ENCODE data around the gene PRPF6.
A peak's percentile ranks its signal among the peaks of the same experiment; 100 is the strongest.
"Not testable (repeated sequence)": the region's sequence is repeated elsewhere in the genome, so short reads cannot be mapped to it uniquely, and the experiment has no call there.

The PRPF6 gene

DNA sequence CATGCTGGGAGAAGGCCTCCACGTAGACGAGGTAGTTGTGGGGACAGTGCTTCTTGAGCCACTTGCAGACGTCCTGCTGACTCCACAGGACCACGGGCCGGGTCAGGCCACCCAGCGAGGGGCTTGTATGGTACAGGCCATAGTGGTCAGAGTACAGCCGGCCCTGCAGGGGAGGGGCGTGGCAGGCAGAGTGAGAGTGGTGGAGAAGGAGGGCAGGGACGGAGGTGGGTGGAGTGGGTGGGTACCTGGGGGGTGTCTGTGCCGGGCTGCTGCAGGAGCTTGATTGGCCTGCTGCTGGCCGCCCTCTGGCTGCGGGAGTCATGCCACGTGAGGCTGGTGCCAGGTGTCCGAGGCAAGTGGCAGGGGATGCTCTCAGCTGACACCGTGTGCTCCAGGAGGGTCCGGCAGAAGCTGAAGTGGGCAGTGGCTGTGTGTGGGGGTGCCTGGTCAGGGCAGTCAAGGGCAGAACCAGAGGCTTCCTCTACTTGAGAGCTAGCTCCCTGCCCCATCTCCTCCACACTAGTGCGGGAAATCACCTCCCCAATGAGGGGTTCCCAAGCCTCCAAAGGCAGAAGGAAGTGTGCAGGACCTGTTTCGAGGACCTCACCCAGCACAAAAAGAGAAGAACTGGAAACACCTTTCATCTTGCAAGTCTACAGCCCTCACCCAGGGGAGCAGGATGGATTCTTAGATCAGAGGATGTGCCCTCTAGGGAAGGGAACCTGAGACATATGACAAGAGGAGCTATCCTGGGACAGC lies 3.8 kb upstream of the PRPF6 start:
- no peak for DNase-seq

DNA sequence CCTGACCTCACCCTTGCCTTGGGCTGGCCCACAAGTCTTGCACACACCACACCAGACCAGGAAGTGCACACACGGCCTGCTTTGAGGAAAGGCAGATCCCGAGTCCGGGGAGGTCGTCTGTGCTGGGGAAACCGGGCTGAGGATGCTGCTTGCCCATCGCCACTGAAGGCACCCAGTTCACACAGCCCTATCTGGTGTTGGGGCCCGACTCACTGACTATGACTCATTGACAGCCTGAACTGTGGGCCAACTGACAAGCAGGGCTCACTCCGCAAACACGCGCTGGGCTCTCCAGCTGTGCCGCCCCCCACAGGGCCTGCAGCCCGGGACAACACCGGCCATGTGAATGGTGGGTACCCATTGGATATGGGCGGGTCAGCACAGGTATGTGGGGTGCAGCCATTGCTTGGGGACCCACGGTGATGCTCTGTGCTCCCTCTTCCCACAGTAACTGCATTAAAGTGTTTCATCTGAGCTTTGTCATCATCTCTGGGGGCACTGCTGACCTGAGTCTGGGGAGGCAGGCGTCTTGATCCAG lies 3.1 kb upstream of the PRPF6 start:
- DNase-seq = peak; percentile 84

DNA sequence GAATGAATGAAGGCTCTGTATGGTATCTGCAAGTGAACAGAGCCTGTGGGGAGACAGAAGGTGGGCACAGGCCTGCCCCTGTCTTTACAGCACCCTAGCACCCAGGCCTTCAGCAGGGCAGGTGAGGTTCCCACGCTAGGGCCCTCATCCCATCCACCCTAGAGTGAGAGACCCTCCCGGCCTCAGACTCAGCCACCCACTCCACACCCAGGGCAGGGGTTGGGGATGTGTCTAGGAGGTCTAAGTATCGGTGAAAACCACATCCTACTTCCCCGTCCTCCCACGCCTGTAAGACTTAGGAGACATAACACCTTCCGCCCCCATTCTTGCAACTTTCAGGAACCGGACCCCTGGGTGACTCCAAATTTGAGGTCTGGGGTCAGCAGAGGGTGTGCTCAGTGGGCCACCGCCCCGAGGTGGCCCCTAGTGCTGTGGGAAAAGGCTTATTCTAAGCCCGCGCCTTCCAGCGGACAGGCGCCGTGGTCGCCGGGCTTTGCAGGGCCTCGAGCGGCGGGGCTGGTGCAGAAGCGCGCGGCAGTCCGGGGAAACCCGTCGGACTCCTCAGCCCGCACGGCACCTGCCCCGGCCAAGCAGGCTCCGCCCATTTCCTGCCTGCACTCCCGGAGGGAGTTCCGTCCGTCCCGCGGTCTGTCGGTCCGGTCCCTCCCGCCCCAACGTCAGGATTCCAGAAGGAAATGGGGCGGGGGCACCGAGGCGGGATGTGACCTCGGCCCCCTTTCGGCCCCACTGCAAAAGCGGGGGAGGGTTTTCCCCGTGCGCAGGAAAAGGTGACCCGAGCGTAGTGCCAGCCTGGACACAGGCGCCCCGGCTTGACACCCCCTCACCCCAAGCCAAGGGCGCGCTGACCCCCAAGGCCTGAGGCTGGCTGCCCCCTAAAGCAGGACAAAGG lies 2.4 kb upstream of the PRPF6 start:
- DNase-seq = peak; percentile 88

- DNase-seq = no peak
These were observed 1.7 kb upstream of the PRPF6 start for GRCh38 chr20:63979229-63979556.

GRCh38 chr20:63979557-63980316 lies 1.2 kb upstream of the PRPF6 start, which contains the start of gene SAMD10:
TSS of gene SAMD10 (minus strand) at chr20:63979642. CDS start at chr20:63979467, 175 bp downstream.
- DNase-seq = peak; percentile 91

GRCh38 chr20:63980317-63980805 lies 571 bp upstream of the PRPF6 start:
- peak; percentile 73 for DNase-seq

DNA sequence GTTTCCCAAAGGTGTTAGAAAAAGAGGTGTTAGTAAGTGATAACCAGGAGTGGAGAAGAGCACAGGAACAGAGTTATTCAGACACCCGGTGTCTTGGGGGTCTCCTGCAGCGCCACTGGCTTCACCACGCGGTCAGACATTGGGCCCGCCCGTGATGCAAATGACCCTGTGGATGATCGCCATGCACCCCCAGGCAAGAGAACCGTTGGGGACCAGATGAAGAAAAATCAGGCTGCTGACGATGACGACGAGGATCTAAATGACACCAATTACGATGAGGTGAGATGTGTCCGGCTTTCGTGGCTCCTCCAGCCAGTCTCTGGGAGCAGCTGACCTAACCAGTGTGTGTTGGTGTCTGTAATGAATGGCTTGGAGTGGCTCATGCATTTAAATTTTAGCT lies 2.0 kb downstream of the PRPF6 start:
- DNase-seq = no peak

- no peak for DNase-seq
These were observed 20.0 kb downstream of the PRPF6 start for GRCh38 chr20:64000906-64001305.

DNA sequence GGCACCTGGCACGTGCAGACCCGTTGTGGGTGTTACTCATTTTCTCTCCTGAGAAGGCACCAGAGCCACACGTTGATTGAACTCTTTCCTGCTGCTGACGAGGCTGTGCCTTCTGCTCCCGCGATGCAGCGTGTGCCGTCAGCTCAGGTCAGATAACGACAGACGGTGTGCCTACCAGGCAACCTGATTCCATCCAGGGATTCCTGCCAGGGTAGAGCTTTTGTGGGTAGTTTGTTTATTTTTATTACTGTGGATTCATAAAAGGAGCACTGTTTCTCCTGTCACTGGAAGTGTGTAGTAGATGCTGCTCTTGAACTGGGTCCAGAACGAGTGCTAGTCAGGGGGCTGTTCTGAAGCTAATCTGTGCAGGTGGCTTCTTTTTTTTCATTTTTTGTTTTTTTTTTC lies 20.7 kb downstream of the PRPF6 start:
- no peak for DNase-seq

DNA sequence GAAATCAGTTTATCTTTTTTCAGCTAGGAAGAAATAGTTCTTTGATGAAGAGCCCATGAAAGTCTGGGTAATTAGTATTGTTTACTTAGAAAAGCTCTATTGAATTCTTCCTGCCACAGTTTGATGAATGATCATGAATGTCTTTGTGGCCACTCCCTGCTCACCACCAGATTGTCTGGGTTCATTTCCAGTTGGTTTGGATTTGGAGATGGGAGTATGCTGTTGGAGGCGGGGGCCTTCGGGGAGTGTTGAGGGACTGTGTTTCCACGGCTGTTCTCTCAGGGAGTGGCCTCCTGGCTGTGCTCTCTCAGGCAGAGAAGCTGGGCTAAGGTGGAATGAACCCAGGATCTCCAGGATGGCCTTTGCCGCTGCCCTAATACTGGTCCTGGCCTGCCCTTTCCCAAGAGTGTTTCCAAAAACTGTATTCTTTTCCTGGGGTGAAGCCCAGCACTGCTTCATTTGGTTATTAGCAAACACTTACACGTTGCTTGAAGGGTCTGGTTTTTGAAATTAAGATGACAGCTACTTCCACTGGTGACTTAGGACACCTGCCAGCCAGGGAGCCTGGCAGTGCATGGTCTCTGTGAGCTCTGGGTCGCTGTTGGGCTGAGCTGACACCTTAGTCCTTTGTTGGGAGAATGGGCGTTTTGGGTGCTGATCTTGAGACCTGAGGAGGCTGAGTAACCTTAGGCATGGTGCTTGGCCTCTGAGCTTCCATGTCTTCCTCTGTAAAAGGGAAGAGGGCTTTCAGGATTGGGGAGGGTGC lies 23.2 kb downstream of the PRPF6 start:
- no peak for DNase-seq

DNA sequence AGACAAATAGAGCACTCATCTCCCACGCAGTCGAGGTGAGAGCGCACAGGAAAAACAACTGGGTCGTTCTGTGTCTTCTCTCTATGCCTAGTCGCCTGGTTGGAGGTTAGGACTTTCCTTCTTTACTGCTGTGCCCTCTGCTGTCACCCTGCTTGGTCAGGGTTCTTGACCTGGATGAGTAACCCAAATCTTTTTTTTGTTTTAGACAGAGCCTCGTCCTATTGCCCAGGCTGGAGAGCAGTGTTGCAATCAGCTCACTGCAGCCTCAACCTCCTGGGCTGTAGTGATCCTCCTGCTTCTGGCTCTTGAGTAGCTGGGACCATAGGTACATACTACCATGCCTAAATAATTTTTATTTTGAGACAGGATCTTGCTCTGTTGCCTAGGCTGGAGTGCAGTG lies 24.5 kb downstream of the PRPF6 start:
- DNase-seq = no peak

GRCh38 chr20:64006490-64006889 lies 25.6 kb downstream of the PRPF6 start:
- no peak for DNase-seq

DNA sequence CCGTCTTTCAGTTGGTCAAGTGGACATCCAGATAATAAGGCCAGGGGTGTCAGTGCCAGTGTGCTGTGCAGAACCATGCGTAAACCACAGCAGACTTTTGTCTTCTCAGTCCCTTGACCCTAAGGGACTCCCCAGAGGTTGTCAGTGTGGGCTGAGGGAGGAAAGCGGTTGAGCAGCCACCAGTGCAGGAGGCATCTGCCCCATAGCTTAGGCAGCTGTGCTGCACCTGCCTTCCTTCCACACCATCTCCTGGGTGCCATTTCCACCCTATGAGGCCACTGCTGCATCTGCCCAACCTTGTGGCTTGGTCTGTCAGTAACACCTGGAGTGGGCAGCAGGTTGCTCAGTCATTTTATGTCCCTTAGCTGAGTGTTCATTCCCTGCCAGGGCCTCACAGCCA lies 26.0 kb downstream of the PRPF6 start:
- DNase-seq = no peak

DNA sequence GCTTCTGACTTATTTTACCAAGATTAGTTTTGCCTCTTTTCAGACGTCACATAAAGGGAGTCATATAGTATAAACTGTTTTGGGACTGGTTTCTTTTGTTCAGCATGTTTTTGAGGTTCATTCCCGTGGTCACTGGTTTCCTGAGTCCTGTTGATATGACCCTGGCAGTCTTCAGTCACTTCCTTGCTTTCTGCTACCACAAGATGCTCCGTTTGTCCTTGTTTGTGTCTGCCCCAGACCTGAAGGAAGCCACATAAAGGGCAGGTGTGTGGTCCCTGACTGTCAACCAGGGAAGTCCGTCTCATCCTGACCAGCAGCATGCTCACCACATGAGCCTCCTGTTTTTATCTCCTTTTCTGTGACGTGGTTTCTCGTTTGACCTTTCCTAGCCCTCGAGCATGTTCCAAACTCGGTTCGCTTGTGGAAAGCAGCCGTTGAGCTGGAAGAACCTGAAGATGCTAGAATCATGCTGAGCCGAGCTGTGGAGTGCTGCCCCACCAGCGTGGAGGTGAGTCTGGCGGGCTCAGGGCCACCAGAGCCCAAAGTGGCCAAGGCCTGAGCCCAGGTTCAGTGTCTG lies 29.0 kb downstream of the PRPF6 start:
- no peak for DNase-seq

- DNase-seq = no peak
These were observed 29.8 kb downstream of the PRPF6 start for GRCh38 chr20:64010711-64011237.

- DNase-seq = no peak
These were observed 30.4 kb downstream of the PRPF6 start for GRCh38 chr20:64011366-64011779.

DNA sequence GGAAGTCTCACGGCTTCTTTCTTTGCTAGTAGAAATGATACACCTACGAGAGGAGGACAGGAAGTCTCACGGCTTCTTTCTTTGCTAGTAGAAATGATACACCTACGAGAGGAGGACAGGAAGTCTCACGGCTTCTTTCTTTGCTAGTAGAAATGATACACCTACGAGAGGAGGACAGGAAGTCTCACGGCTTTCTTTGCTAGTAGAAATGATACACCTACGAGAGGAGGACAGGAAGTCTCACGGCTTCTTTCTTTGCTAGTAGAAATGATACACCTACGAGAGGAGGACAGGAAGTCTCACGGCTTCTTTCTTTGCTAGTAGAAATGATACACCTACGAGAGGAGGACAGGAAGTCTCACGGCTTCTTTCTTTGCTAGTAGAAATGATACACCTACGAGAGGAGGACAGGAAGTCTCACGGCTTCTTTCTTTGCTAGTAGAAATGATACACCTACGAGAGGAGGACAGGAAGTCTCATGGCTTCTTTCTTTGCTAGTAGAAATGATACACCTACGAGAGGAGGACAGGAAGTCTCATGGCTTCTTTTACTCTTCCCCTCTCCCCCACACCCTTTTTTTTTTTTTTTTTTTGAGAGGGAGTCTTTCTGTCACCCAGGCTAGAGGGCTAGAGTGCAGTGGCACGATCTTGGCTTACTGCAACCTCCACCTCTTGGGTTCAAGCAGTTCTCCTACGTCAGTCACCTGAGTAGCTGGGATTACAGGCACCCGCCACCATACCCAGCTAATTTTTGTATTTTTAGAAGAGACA lies 31.6 kb downstream of the PRPF6 start:
- not testable (repeated sequence) for DNase-seq

- no peak for DNase-seq
These were observed 34.7 kb downstream of the PRPF6 start for GRCh38 chr20:64015635-64016034.

DNA sequence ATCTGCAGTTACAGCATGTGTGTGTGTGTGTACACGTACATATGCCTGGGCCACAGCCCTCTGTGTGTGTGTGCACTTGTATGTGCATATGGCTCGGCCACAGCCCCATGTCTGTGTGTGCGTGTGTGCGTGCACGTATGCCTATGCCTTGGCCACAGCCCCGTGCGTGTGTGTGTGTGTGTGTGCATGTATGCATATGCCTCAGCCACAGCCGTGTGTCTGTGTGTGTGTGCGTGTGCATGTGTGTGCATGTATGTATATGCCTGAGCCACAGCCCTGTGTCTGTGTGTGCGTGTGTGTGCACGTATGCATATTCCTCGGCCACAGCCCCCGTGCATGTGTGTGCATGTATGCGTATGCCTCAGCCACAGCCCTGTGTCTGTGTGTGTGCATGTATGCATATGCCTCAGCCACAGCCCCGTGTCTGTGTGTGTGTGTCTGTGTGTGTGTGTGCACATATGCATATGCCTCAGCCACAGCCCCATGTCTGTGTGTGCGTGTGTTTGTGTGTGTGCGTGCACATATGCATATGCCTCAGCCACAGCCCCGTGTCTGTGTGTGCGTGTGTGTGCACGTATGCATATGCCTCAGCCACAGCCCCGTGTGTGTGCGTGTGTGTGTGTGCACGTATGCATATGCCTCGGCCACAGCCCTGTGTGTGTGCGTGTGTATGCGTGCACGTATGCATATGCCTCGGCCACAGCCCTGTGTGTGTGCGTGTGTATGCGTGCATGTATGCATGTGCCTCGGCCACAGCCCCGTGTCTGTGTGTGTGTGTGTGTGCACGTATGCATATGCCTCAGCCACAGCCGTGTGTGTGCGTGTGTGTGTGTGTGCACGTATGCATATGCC lies 40.4 kb downstream of the PRPF6 start:
- no peak for DNase-seq
